Activated T-helper 17 cell treated with anti-CD3 and anti-CD28 coated beads, Interleukin-2, amount 50 U/mL, for 72 hours (primary cell): Measurements from ENCODE around the gene C16orf95. TPM values are rescaled to one million over a fixed set of nuclear protein-coding genes. Genes with fewer than 3 reads are reported as not detected.

Source experiments
- ATAC-seq: fragments of 150-1000 bp; cut with Tn5 transposase; replicated peaks from 2 replicates; pipeline ENCODE4 v1.10.0; 2021; ENCODE audit warnings: mild to moderate bottlenecking, moderate library complexity
- H3K27ac Mint-ChIP-seq: one replicate; pipeline ENCODE4 v1.8.0; 2022; ENCODE audit warnings: mixed read lengths
- H3K27me3 Mint-ChIP-seq: one replicate; pipeline ENCODE4 v1.8.0; 2022; ENCODE audit warnings: mixed read lengths
- H3K36me3 Mint-ChIP-seq: one replicate; pipeline ENCODE4 v1.8.0; 2022; ENCODE audit warnings: low read depth, mild to moderate bottlenecking, mixed read lengths
- H3K4me1 Mint-ChIP-seq: one replicate; pipeline ENCODE4 v1.8.0; 2022; ENCODE audit warnings: mixed read lengths
- H3K4me3 Mint-ChIP-seq: one replicate; pipeline ENCODE4 v1.8.0; 2022; ENCODE audit warnings: mild to moderate bottlenecking, mixed read lengths
- H3K9me3 Mint-ChIP-seq: one replicate; pipeline ENCODE4 v1.8.0; 2022; ENCODE audit warnings: mixed read lengths
- total RNA-seq, 2 donors: library from RNA; stranded (reverse); gene quantifications; one replicate each; pipeline ENCODE4 v1.2.3, GENCODE V29; 2022

C16orf95 gene
- total RNA-seq, 2 donors from 2014 or later = 6.2 to 8.2 TPM

GRCh38 chr16:87320510-87321227, 3.5 kb upstream of the C16orf95 start:
- peak overlapping the region; percentile 50 for H3K27ac Mint-ChIP-seq
- peaks cover 21% of the 10 kb centered on the region for H3K36me3 Mint-ChIP-seq
- no peak overlapping the region for H3K4me3 Mint-ChIP-seq
- no peaks in the 10 kb centered on the region for H3K27me3 Mint-ChIP-seq
- no peaks in the 10 kb centered on the region for H3K9me3 Mint-ChIP-seq
- ATAC-seq = no peak
- H3K4me1 Mint-ChIP-seq = peaks cover 8% of the 10 kb centered on the region

GRCh38 chr16:87319997-87320491, 2.9 kb upstream of the C16orf95 start:
- no peaks in the 10 kb centered on the region for H3K9me3 Mint-ChIP-seq
- H3K27me3 Mint-ChIP-seq = no peaks in the 10 kb centered on the region
- no peak overlapping the region for H3K27ac Mint-ChIP-seq
- peaks cover 8% of the 10 kb centered on the region for H3K4me1 Mint-ChIP-seq
- no peak for ATAC-seq
- peaks cover 21% of the 10 kb centered on the region for H3K36me3 Mint-ChIP-seq
- H3K4me3 Mint-ChIP-seq = no peak overlapping the region

GRCh38 chr16:87319011-87319410, 1.8 kb upstream of the C16orf95 start:
- peaks cover 21% of the 10 kb centered on the region for H3K36me3 Mint-ChIP-seq
- no peaks in the 10 kb centered on the region for H3K9me3 Mint-ChIP-seq
- peaks cover 8% of the 10 kb centered on the region for H3K4me1 Mint-ChIP-seq
- ATAC-seq = no peak
- H3K27me3 Mint-ChIP-seq = no peaks in the 10 kb centered on the region
- peak overlapping the region; percentile 90 for H3K4me3 Mint-ChIP-seq
- peak overlapping the region; percentile 97 for H3K27ac Mint-ChIP-seq

- Mint-ChIP-seq H3K4me1 (peaks cover 8% of the 10 kb centered on the region), H3K27me3 (no peaks in the 10 kb centered on the region), H3K9me3 (no peaks in the 10 kb centered on the region), H3K4me3 (peak overlapping the region; percentile 90), H3K27ac (peak overlapping the region; percentile 97), H3K36me3 (peaks cover 21% of the 10 kb centered on the region)
- peak; percentile 44 for ATAC-seq
Measured at GRCh38 chr16:87317750-87318644, 805 bp upstream of the C16orf95 start.

GRCh38 chr16:87316450-87316922, 706 bp downstream of the C16orf95 start:
- H3K36me3 Mint-ChIP-seq = peaks cover 21% of the 10 kb centered on the region
- peak overlapping the region; percentile 90 for H3K4me3 Mint-ChIP-seq
- H3K27me3 Mint-ChIP-seq = no peaks in the 10 kb centered on the region
- peaks cover 8% of the 10 kb centered on the region for H3K4me1 Mint-ChIP-seq
- ATAC-seq = no peak
- H3K27ac Mint-ChIP-seq = peak overlapping the region; percentile 97
- no peaks in the 10 kb centered on the region for H3K9me3 Mint-ChIP-seq

GRCh38 chr16:87314990-87315420, 2.2 kb downstream of the C16orf95 start:
- H3K9me3 Mint-ChIP-seq = no peaks in the 10 kb centered on the region
- H3K27me3 Mint-ChIP-seq = no peaks in the 10 kb centered on the region
- H3K36me3 Mint-ChIP-seq = peaks cover 21% of the 10 kb centered on the region
- no peak overlapping the region for H3K27ac Mint-ChIP-seq
- H3K4me1 Mint-ChIP-seq = peaks cover 8% of the 10 kb centered on the region
- H3K4me3 Mint-ChIP-seq = no peak overlapping the region
- no peak for ATAC-seq

GRCh38 chr16:87312008-87312407, 5.2 kb downstream of the C16orf95 start:
- Mint-ChIP-seq H3K27ac (no peak overlapping the region), H3K9me3 (no peaks in the 10 kb centered on the region), H3K27me3 (no peaks in the 10 kb centered on the region), H3K4me1 (peaks cover 4% of the 10 kb centered on the region), H3K36me3 (peaks cover 1% of the 10 kb centered on the region), H3K4me3 (no peak overlapping the region)
- no peak for ATAC-seq

- Mint-ChIP-seq H3K4me1 (peaks cover 4% of the 10 kb centered on the region), H3K36me3 (no peaks in the 10 kb centered on the region), H3K9me3 (no peaks in the 10 kb centered on the region), H3K27me3 (no peaks in the 10 kb centered on the region), H3K27ac (no peak overlapping the region), H3K4me3 (no peak overlapping the region)
- no peak for ATAC-seq
Measured at GRCh38 chr16:87311387-87311786, 5.8 kb downstream of the C16orf95 start.

GRCh38 chr16:87310610-87311009, 6.6 kb downstream of the C16orf95 start:
- Mint-ChIP-seq H3K27me3 (no peaks in the 10 kb centered on the region), H3K36me3 (no peaks in the 10 kb centered on the region), H3K4me3 (no peak overlapping the region), H3K9me3 (no peaks in the 10 kb centered on the region), H3K27ac (no peak overlapping the region), H3K4me1 (peaks cover 4% of the 10 kb centered on the region)
- no peak for ATAC-seq

- no peak for ATAC-seq
- H3K9me3 Mint-ChIP-seq = no peaks in the 10 kb centered on the region
- no peaks in the 10 kb centered on the region for H3K36me3 Mint-ChIP-seq
- H3K4me3 Mint-ChIP-seq = no peak overlapping the region
- no peaks in the 10 kb centered on the region for H3K27me3 Mint-ChIP-seq
- H3K4me1 Mint-ChIP-seq = peaks cover 4% of the 10 kb centered on the region
- no peak overlapping the region for H3K27ac Mint-ChIP-seq
Measured at GRCh38 chr16:87309620-87310525, 7.3 kb downstream of the C16orf95 start.

GRCh38 chr16:87308826-87309225, 8.4 kb downstream of the C16orf95 start:
- peak; percentile 97 for ATAC-seq
- H3K9me3 Mint-ChIP-seq = no peaks in the 10 kb centered on the region
- H3K27me3 Mint-ChIP-seq = no peaks in the 10 kb centered on the region
- H3K36me3 Mint-ChIP-seq = no peaks in the 10 kb centered on the region
- H3K4me3 Mint-ChIP-seq = no peak overlapping the region
- H3K4me1 Mint-ChIP-seq = peaks cover 4% of the 10 kb centered on the region
- H3K27ac Mint-ChIP-seq = no peak overlapping the region

- H3K36me3 Mint-ChIP-seq = no peaks in the 10 kb centered on the region
- peaks cover 4% of the 10 kb centered on the region for H3K4me1 Mint-ChIP-seq
- no peaks in the 10 kb centered on the region for H3K9me3 Mint-ChIP-seq
- H3K27me3 Mint-ChIP-seq = no peaks in the 10 kb centered on the region
- no peak overlapping the region for H3K27ac Mint-ChIP-seq
- no peak for ATAC-seq
- no peak overlapping the region for H3K4me3 Mint-ChIP-seq
Measured at GRCh38 chr16:87306516-87306915, 10.7 kb downstream of the C16orf95 start.

- no peaks in the 10 kb centered on the region for H3K9me3 Mint-ChIP-seq
- no peak overlapping the region for H3K4me3 Mint-ChIP-seq
- H3K36me3 Mint-ChIP-seq = no peaks in the 10 kb centered on the region
- peaks cover 4% of the 10 kb centered on the region for H3K4me1 Mint-ChIP-seq
- H3K27me3 Mint-ChIP-seq = no peaks in the 10 kb centered on the region
- ATAC-seq = no peak
- no peak overlapping the region for H3K27ac Mint-ChIP-seq
Measured at GRCh38 chr16:87305505-87306391, 11.4 kb downstream of the C16orf95 start.
